Erythroblast (primary cell): Measurements from ENCODE around the gene SMIM11.
"Not testable (repeated sequence)": the region's sequence is repeated elsewhere in the genome, so short reads cannot be mapped to it uniquely, and the experiment has no call there.

Experiments used
- DNase-seq, 2 experiments: peaks; one replicate each; lab custom pipeline; 2025; lab: John Stamatoyannopoulos, UW
- GATA1 ChIP-seq: IDR thresholded peaks from 2 replicates; pipeline ENCODE4 v1.6.1; 2011; ENCODE audit warnings: low read depth, mild to moderate bottlenecking, control low read depth, low read length, moderate library complexity
- POLR2A ChIP-seq: IDR thresholded peaks from 2 replicates; pipeline ENCODE4 v1.6.1; 2011; ENCODE audit warnings: mild to moderate bottlenecking, low read length

The SMIM11 gene

DNA sequence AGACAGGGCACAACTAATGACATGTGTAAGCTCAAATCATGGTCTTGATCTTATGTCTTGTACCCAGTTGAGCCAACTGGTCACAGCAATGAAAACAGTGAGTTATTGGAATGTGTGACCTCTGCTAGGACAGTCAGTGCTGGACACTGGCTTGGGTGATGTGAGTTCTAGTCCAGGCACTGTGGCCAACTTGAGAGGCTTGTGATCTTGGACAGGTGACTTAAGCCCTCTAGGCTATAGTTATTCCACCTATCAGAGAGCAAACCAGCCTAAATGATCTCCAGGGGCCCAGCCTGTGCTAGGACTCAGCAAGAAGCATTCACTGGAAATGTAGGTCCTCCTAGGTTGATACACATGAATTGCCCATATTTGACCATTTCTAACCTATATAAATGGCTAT is 10.4 kb upstream of the SMIM11 start:
- DNase-seq, result no peak
- TF ChIP-seq GATA1, result no peak
- TF ChIP-seq POLR2A, result no peak

DNA sequence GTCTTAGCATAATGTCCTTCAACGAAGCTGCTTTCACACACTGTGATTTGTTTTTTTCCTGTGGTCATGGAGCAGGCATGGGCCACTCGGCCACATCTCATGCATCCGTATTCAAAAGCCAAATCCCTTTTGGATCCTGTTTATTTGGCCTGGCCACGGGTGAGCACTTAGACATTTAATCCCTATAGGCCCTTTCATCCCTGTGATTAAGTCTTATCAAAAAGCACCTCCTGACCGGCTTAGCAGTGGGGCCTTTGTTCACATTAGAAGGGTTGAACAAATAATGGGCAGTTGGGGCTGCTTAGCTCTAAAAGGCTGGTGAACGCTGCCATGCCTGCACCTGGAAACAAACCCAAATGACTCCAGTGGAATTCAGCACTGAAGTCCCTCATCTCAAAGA is 9.5 kb upstream of the SMIM11 start:
- no peak for DNase-seq
- TF ChIP-seq POLR2A, result no peak
- no peak for TF ChIP-seq GATA1

DNA sequence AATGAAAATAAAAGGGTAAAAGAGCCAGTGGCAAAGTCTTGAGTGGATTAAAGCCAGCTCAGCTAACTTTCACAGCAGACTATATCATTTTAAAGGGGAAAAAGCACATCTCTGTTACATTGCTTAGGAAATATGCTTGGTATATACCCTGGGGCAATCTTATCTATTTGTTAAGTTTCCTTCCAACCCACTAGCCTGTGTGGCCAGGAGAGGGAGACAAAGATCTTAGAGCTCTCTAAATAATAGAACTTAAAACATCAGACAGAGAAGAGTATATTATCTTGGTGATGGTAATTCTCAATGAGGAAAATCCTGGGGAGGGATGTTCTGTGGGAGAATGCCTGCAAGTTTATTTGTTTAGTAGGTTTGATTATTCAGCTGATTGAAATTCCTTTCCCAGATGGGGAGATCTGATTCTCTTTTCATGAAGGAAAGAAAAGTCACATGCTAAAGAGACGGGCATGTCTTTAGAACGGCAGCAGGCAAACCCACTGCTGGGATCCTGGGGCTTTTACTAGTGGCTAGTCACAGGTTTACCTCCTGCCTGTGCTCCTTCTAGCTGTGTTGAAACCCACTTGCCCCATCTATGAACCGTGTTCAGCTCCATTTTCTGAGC is 7.9 kb upstream of the SMIM11 start:
- peak; percentile 45 to 55 for DNase-seq
- TF ChIP-seq GATA1, result no peak
- TF ChIP-seq POLR2A, result no peak

DNA sequence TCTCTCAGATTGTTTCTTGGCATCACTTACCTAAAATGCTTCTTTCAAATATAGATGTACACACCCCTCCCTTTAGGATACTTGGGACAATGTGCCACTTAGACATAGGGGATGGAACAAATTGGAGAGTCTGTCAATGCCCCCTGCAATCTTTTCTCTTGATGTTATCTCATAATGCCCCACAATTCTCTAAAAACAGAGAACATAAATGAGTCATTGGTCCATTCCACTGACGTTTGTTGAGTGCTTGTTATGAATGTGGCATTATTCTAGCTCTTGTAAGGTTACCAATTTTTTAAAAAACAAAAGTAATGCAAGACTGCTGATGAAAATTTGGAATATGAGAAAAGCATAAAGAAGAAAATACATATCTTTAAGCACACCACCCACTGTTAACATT is 5.6 kb upstream of the SMIM11 start:
- DNase-seq, result no peak
- TF ChIP-seq GATA1, result no peak
- no peak for TF ChIP-seq POLR2A

DNA sequence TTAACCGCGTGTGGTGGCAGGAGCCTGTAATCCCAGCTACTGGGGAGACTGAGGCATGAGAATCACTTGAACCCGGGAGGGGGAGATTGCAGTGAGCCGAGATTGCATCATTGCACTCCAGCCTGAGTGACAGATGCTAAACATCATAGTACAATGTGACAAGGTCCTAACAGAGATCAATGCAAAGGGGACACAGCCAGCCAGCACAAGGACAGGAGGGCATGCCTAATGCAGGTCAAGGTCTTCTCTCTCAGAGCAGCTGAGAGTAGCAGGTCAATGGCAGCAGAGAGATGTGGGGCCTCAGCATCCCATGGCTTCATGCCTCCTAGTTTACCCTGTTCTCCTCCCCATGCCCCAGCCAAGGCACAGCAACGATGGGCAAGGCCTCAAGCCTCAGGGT is 3.0 kb upstream of the SMIM11 start:
- no peak for TF ChIP-seq GATA1
- no peak for TF ChIP-seq POLR2A
- DNase-seq, result no peak

DNA sequence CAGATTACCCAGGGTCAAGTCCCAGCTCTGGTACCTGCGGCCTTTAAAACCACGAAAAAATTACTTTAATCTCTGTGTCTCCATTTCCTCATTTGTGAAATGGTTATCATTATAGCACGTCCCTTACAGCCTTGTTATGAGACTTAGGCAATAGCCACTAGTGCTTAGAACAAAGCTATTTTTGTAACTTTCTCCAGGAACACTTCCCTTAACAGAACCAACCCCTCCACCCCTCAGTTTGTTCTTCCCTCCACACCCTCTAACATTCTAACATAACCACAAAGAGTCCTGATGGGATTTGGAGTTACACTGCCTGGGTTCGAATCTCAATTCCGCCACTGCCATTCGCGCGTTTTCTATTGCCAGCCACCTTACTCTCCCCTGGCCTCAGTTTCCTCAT is 845 bp upstream of the SMIM11 start:
- DNase-seq, result not testable (repeated sequence)

DNA sequence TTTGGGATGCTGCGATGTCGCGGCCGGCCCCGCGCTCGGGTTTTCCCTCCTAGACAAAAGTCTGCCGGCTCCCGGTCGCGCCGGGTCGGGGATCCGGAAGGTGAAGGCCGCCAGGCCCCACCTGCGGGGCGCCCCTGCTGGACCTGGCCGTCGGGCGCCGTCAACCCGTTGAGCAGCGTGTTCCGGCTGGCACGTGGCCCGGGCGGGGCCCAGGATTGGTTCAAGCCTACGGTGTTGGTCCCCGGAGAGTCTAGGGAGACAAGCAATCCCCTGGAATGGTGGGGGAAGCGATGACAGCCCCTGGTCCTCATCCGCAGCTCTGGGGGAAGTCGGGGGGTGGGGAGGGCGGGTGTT is 289 bp downstream of the SMIM11 start:
- not testable (repeated sequence) for DNase-seq

DNA sequence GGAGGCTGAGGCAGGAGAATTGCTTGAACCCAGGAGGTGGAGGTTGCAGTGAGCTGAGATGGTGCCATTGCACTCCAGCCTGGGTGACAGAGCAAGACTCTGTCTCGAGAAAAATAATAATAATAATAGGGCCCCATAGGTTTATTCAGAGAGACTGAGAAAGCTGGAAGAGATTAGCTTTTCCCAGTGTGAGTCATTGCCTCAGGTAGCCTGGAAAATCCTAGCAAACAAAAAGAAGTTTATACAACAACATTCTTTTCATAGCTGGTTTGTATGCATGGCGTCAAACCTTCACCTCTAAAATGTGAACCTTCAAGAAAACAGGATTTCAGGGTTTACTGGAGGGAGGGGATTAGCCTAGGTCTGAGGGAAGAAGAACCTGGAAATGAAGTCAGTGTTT is 7.8 kb downstream of the SMIM11 start:
- not testable (repeated sequence) for DNase-seq

DNA sequence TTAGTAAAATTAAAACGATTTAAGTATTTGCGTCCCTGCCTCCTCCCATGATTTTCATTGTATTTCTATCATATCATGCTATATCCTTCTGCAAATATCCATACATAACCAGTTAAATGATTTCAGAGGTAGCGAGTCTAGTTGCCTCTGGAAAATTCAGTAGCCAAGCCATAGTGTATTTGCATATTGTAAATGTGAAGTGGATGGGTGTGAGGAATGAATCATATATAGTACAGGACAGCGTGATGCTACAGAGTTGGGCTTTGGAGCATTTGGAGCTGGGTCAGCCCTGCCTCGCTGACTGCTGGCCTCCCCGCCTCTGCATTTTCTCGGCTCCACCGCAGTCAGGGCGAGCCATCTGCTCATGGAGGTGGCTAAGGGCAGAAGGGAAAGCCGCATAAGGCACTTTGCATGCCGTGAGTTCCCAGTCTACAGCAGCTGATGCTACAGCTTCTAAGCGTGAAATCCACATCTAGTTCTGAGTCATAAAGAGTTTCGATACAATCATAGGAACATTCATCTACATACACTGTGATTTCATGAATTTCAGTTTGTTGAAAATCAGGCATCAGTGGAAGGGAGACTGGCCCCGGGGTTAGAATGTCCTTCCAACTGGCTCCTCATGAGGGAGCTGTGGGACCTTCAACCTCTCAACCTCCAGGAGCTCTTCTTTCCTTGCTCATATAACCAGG is 8.6 kb downstream of the SMIM11 start:
- not testable (repeated sequence) for DNase-seq

DNA sequence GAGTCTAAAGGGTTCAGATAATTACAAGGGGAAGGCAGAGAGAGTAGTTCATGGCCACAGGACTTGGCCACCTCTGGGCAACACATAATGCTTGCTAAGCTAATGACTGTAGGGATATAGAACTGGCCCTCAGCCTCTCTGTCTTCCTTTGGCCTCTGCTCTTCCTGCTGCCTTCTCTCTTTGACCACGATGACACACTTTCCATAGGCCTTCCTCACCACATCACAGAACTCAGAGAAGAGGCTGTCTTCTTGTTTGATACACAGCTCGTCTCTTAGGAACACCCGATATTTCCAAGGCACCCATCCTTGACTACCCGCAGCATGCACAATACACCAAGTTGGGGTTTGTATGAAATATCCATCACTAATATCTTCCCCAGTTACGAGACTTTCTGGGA is 25.2 kb downstream of the SMIM11 start:
- not testable (repeated sequence) for DNase-seq

DNA sequence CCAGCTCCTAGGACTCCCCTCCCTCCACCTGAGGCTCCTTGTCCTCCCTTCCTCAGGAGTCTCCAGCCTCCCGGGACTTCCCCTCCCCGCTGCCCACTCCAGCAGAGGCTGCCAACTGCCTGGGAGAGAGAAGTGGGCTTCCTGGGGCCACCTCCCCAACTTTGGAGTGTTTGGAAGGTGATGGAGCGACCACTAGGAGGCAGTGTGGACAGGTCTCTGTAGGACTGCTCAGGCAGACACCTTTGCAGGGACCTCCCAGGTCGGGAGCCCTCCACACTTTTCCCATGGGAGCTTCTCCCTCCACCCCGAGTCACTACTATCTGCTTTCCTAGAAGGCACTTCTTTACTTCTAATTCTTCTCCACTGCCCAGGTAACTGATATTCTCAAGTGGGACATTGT is 29.4 kb downstream of the SMIM11 start:
- DNase-seq, result not testable (repeated sequence)

DNA sequence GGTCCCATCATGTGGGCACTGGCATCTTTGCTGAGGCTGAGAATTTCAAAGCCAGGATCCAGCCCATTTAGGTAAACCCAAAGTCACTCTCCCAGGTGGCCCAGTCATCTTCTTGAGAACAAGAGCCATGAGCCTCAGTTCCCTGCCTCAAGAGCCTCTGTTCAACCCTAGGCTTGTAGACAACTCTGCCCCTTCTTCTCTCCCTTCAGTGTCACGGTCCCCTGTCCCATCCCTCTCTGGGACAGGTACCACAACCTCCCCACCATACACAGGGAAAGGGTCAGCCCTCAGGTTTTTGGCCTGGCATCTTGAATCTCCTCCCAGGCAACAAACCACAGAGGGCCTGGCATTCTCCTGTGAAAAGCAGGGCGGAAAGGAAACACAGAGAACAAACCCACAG is 30.4 kb downstream of the SMIM11 start:
- DNase-seq, result not testable (repeated sequence)

DNA sequence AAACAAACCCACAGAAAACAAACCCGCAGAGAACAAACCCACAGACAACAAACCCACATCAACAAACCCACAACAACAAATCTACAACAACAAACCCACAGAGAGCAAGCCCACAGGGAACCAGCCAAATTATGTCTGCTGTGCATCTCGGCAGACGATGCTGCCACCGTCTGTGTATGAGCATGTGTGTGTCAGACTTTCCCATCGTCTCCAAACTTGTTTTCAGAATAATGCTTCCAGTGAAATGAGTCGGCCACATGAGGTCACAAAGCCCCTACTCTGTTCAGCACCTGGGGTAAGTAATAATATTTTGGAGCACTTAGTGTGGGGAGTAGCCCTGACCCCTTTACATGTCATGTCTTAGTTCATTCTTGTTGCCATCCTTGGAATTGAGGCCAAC is 30.8 kb downstream of the SMIM11 start:
- not testable (repeated sequence) for DNase-seq

DNA sequence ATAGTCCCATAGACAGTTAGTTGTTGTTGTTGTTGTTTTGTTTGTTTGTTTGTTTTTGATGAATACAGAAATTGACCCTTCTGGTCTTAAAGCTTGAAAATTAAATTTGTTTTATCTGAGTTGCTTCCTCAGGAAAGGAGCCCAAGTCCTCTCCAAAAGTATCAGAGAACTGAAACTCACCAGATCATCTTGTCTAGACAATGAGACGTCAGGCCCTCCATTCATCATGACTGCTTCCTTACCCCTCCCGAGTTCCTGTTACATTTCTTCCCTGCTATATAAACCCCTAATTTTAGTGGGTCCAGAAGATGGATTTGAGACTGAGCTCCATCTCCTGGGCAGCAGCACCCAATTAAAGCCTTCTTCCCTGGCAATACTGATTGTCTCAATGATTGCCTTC is 31.4 kb downstream of the SMIM11 start:
- DNase-seq, result not testable (repeated sequence)

DNA sequence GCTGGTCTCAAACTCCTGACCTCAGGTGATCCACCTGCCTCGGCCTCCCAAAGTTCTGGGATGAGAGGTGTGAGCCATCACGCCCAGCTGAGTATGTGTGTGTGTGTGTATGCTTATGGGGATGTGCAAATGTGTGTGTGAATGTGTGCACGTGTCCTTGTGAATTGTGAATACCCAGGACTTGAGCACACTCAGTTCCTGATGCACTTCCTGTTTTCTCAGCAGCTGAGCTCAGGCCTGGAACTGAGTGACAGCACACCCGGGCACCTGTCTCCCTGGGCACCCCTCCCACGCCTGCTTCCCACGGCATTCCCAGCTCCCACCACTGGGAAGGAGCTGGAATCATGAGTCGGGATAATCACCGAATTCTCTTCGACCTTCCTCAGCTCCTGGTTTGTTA is 32.0 kb downstream of the SMIM11 start:
- not testable (repeated sequence) for DNase-seq

DNA sequence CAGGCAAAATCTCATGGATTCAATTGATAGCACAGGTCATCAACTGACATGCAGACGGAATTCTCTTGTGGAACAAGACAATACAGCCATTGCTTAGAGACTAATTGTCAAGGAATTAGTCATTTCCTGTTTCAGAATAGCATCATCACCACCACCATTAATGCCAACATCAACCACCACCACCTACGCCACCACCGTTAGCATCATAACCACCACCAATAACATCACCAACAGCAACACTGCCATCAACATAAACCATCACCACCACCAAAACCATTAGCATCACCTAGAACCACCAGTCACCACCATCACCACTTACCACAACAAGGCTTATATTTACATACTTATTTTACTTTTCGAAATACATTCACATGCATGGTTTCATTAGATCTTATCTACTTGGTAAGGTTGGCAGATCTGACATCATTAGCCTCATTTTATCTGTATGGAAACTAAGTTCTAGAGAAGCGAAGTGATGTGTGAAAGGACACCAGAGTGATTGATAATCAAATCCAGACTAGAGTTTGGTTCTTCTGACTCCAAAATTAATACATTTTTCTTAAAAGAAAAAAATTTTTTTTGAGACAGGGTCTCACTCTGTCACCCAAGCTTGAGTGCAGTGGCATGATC is 42.3 kb downstream of the SMIM11 start:
- DNase-seq, result not testable (repeated sequence)

DNA sequence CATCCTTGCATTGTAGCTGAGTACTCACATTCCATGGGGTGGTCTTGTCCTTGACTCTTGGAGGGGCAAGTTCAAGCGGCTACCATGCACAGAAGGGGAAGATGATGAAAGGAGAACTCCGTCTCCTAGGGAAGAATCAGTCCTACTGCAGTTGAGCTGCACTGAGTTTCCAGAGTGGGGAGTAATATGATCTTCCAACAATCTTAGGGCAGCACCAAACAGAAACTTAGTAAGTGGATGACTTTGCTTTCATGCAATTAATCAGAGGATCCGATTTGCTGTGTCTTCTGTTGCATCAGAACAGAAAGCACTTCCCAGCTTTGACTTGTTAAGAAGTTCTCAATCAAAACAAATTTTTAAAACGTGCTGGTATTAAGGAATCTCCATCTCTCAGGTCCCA is 48.5 kb downstream of the SMIM11 start, which contains the start of gene SMIM34:
SMIM34 (minus strand) TSS at position 147 of the 400 bp plus-strand sequence; CDS start at position 35, 112 bp downstream.
- not testable (repeated sequence) for DNase-seq

DNA sequence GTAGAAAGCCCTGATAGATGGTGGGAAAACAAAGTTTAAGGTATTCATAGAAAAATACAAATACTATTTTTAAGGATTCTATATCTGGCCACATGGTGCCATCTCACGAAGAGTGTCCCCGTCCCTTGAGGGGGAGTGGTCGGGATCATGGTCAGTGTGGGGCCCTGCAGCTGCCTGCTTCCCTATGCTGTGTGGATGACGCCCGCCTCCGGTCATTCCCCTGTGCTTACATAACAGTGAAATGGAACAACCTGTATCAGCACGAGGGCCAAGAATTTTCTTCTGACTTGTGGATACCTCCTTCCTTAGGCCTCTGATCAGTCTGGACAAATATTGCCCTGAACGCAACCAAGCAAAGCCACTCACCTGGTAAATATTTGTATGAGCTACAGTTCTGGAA is 52.0 kb downstream of the SMIM11 start:
- not testable (repeated sequence) for DNase-seq

DNA sequence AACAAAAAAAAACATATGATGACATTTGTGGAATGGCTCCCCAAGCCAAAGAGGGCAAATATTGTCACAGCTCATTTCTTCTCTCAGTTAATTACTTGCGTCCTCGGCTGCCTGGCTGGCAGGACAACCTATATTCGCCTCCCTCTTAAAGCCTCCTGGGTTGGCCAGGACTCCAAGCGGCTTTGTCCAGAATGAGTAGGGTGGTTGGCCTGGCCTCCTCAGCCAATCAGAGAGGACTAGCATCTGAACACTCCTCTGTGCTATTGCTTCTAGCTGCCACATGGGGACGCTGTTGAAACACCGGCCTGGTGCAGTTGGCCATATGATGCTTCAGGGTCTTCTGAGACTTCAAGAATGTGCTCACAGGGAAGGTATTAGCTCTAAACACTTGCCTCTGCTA is 53.1 kb downstream of the SMIM11 start:
- DNase-seq, result not testable (repeated sequence)

DNA sequence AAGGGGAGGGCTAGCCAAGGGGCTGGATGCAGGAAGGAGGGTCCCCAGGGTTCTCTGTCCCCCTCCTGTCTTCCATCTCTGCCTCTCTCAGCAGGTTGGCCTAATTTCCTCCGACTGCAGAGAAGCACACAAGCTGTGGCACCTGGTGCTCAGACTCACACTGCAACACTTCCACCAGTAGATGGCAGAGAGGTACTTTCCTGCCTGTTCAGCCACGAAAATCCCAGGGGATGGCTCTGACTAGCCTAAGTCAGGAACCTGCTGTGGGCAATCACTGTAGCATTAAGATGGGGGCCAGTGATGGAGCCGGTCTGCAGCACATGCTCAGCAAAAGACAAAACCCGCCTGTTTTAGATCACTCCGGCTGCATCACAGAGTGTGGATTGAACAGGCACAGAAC is 54.4 kb downstream of the SMIM11 start:
- not testable (repeated sequence) for DNase-seq
